Naive thymus-derived CD8-positive, alpha-beta T cell (primary cell): ENCODE data around the gene SMIM45.
A peak's percentile ranks its signal among the peaks of the same experiment; 100 is the strongest.

Source experiments
- ATAC-seq, 2 donors: fragments of 150-1000 bp; cut with Tn5 transposase in 1 of 2; sonication (Bioruptor Pico), chemical (Tn5 transposase) in 1 of 2; 1 replicate in 1 of 2; 2 replicates in 1 of 2; pipeline ENCODE4 v1.10.0; 2021; ENCODE audit warnings: mild to moderate bottlenecking in 2 of 2, moderate library complexity in 2 of 2
- POLR2A ChIA-PET: fragments of 350-600 bp; sonication (Branson Sonifier 250); formaldehyde crosslinking; loops from one replicate; lab custom pipeline; 2021; ENCODE audit warnings: antibody characterized with exemption; lab: Charles Lee
- DNase-seq, 10 donors: peaks; one replicate each; pipeline versions ENCODE4 v3.0.0 to v3.0.0-alpha.2; 2020 to 2022
- H3K27ac Mint-ChIP-seq, 10 donors: one replicate each; pipeline ENCODE4 v1.8.0; 2020 to 2022; ENCODE audit warnings: mild to moderate bottlenecking in 10 of 10, mixed read lengths in 10 of 10, moderate library complexity in 4 of 10, inconsistent platforms in 1 of 10
- H3K27me3 Mint-ChIP-seq, 5 donors: one replicate each; pipeline ENCODE4 v1.8.0; 2021 to 2022; ENCODE audit warnings: mixed read lengths in 5 of 5
- H3K36me3 Mint-ChIP-seq, 3 donors: one replicate each; pipeline ENCODE4 v1.8.0; 2020 to 2022; ENCODE audit warnings: mixed read lengths in 3 of 3, mild to moderate bottlenecking in 2 of 3, inconsistent platforms in 1 of 3
- H3K4me1 Mint-ChIP-seq, 4 donors: one replicate each; pipeline ENCODE4 v1.8.0; 2021 to 2022; ENCODE audit warnings: mixed read lengths in 4 of 4
- H3K4me3 Mint-ChIP-seq, 10 donors: one replicate each; pipeline ENCODE4 v1.8.0; 2020 to 2022; ENCODE audit warnings: mild to moderate bottlenecking in 10 of 10, mixed read lengths in 10 of 10, moderate library complexity in 6 of 10, inconsistent platforms in 1 of 10
- H3K9me3 Mint-ChIP-seq, 9 donors: one replicate each; pipeline ENCODE4 v1.8.0; 2020 to 2022; ENCODE audit warnings: mixed read lengths in 9 of 9, mild to moderate bottlenecking in 3 of 9, inconsistent platforms in 1 of 9, moderate library complexity in 1 of 9

SMIM45 gene

GRCh38 chr22:41964112-41964491 lies 12.2 kb downstream of the SMIM45 start:
- Mint-ChIP-seq H3K27me3 (peaks cover 0 to 3% (median 0%) of the 10 kb centered on the region in 5 donors), H3K4me3 (no peak overlapping the region), H3K4me1 (peaks cover 0 to 4% (median 0%) of the 10 kb centered on the region in 4 donors), H3K27ac (no peak overlapping the region), H3K36me3 (no peaks in the 10 kb centered on the region), H3K9me3 (no peaks in the 10 kb centered on the region)
- POLR2A ChIA-PET: no interaction called here
- no peak for ATAC-seq
- DNase-seq: no peak

- H3K9me3 Mint-ChIP-seq: no peaks in the 10 kb centered on the region
- ATAC-seq (no peak), DNase-seq (no peak)
- no peak overlapping the region for H3K27ac Mint-ChIP-seq
- H3K4me3 Mint-ChIP-seq: no peak overlapping the region
- POLR2A ChIA-PET: interaction anchor here (0.7 to 1.3 kb wide), 2 partner anchors 9 to 278 kb away, joined by 3 to 5 read pairs; partner anchors contain the start of gene SNU13
- peaks cover 0 to 8% (median 3%) of the 10 kb centered on the region in 5 donors for H3K27me3 Mint-ChIP-seq
- peaks cover 0 to 4% (median 0%) of the 10 kb centered on the region in 4 donors for H3K4me1 Mint-ChIP-seq
- no peaks in the 10 kb centered on the region for H3K36me3 Mint-ChIP-seq
Observed at GRCh38 chr22:41966225-41966606, 14.3 kb downstream of the SMIM45 start.

GRCh38 chr22:41966607-41967240 lies 14.8 kb downstream of the SMIM45 start:
- Mint-ChIP-seq H3K27ac (no peak overlapping the region), H3K4me1 (peaks cover 0 to 4% (median 0%) of the 10 kb centered on the region in 4 donors), H3K27me3 (peaks cover 0 to 13% (median 3%) of the 10 kb centered on the region in 5 donors), H3K4me3 (no peak overlapping the region), H3K9me3 (no peaks in the 10 kb centered on the region), H3K36me3 (no peaks in the 10 kb centered on the region)
- ATAC-seq (peak; percentile 62 to 71), DNase-seq (peak in 4 of 10 donors; percentile 27 to 51 (median 35))
- POLR2A ChIA-PET: interaction anchor here (0.7 to 1.3 kb wide), 2 partner anchors 10 to 278 kb away, joined by 3 to 5 read pairs; partner anchors contain the start of gene SNU13

- ATAC-seq: no peak
- Mint-ChIP-seq H3K9me3 (no peaks in the 10 kb centered on the region), H3K36me3 (no peaks in the 10 kb centered on the region), H3K4me1 (peaks cover 0 to 4% (median 0%) of the 10 kb centered on the region in 4 donors), H3K27me3 (peaks cover 4 to 30% (median 13%) of the 10 kb centered on the region in 5 donors), H3K4me3 (no peak overlapping the region), H3K27ac (peak overlapping the region in 1 of 10 donors; percentile 48)
- DNase-seq: no peak
- POLR2A ChIA-PET: no interaction called here
Observed at GRCh38 chr22:41968601-41969000, 16.7 kb downstream of the SMIM45 start.

- H3K4me3 Mint-ChIP-seq: no peak within 1 kb of the TSS
- no peaks in the 10 kb centered on the region for H3K36me3 Mint-ChIP-seq
- ATAC-seq (no peak), DNase-seq (no peak)
- POLR2A ChIA-PET: no interaction called here
- no peaks in the 10 kb centered on the region for H3K9me3 Mint-ChIP-seq
- peaks cover 4 to 30% (median 15%) of the 10 kb centered on the region in 5 donors for H3K27me3 Mint-ChIP-seq
- peaks cover 0 to 4% (median 0%) of the 10 kb centered on the region in 4 donors for H3K4me1 Mint-ChIP-seq
- H3K27ac Mint-ChIP-seq: peak within 1 kb of the TSS in 2 of 10 donors; percentile 48 to 74
Observed at GRCh38 chr22:41969110-41969646, 17.2 kb downstream of the SMIM45 start, which contains the start of gene SEPTIN3. TSS of gene SEPTIN3 (plus strand) at chr22:41969443. CDS start at chr22:41971493, 2,050 bp downstream.

GRCh38 chr22:41970601-41971000 lies 18.7 kb downstream of the SMIM45 start:
- ATAC-seq: no peak
- Mint-ChIP-seq H3K27me3 (peaks cover 14 to 38% (median 19%) of the 10 kb centered on the region in 5 donors), H3K27ac (no peak overlapping the region), H3K4me3 (no peak overlapping the region), H3K9me3 (no peaks in the 10 kb centered on the region), H3K4me1 (peaks cover 0 to 4% (median under 1%) of the 10 kb centered on the region in 4 donors), H3K36me3 (no peaks in the 10 kb centered on the region)
- POLR2A ChIA-PET: no interaction called here
- DNase-seq: no peak

GRCh38 chr22:41971431-41971830 lies 19.5 kb downstream of the SMIM45 start:
- H3K27ac Mint-ChIP-seq: no peak overlapping the region
- H3K9me3 Mint-ChIP-seq: no peaks in the 10 kb centered on the region
- H3K27me3 Mint-ChIP-seq: peaks cover 20 to 47% (median 26%) of the 10 kb centered on the region in 5 donors
- H3K4me3 Mint-ChIP-seq: no peak overlapping the region
- peaks cover 5 to 7% (median 7%) of the 10 kb centered on the region in 4 donors for H3K4me1 Mint-ChIP-seq
- ATAC-seq (no peak), DNase-seq (no peak)
- H3K36me3 Mint-ChIP-seq: no peaks in the 10 kb centered on the region
- POLR2A ChIA-PET: no interaction called here

- no peaks in the 10 kb centered on the region for H3K36me3 Mint-ChIP-seq
- no peaks in the 10 kb centered on the region for H3K9me3 Mint-ChIP-seq
- H3K27me3 Mint-ChIP-seq: peaks cover 23 to 74% (median 42%) of the 10 kb centered on the region in 5 donors
- peaks cover 6 to 9% (median 7%) of the 10 kb centered on the region in 4 donors for H3K4me1 Mint-ChIP-seq
- POLR2A ChIA-PET: no interaction called here
- H3K4me3 Mint-ChIP-seq: peak overlapping the region in 4 of 10 donors; percentile 4 to 69 (median 28)
- DNase-seq (no peak), ATAC-seq (no peak)
- no peak overlapping the region for H3K27ac Mint-ChIP-seq
Observed at GRCh38 chr22:41974691-41975290, 22.8 kb downstream of the SMIM45 start.

- H3K9me3 Mint-ChIP-seq: no peaks in the 10 kb centered on the region
- DNase-seq (no peak), ATAC-seq (no peak)
- H3K4me3 Mint-ChIP-seq: peak overlapping the region; percentile 47 to 80 (median 72)
- no peaks in the 10 kb centered on the region for H3K36me3 Mint-ChIP-seq
- peak overlapping the region in 1 of 10 donors; percentile 74 for H3K27ac Mint-ChIP-seq
- peaks cover 6 to 9% (median 7%) of the 10 kb centered on the region in 4 donors for H3K4me1 Mint-ChIP-seq
- POLR2A ChIA-PET: no interaction called here
- H3K27me3 Mint-ChIP-seq: peaks cover 23 to 72% (median 42%) of the 10 kb centered on the region in 5 donors
Observed at GRCh38 chr22:41975299-41976069, 23.5 kb downstream of the SMIM45 start.

GRCh38 chr22:41976070-41976901 lies 24.3 kb downstream of the SMIM45 start:
- Mint-ChIP-seq H3K9me3 (no peaks in the 10 kb centered on the region), H3K36me3 (no peaks in the 10 kb centered on the region), H3K27ac (peak overlapping the region in 1 of 10 donors; percentile 74), H3K4me3 (peak overlapping the region; percentile 47 to 80 (median 72)), H3K4me1 (peaks cover 6 to 9% (median 7%) of the 10 kb centered on the region in 4 donors), H3K27me3 (peaks cover 23 to 64% (median 37%) of the 10 kb centered on the region in 5 donors)
- DNase-seq (peak in 6 of 10 donors; percentile 21 to 49 (median 32)), ATAC-seq (peak; percentile 69 to 83)
- POLR2A ChIA-PET: no interaction called here

- no peaks in the 10 kb centered on the region for H3K36me3 Mint-ChIP-seq
- POLR2A ChIA-PET: interaction anchor here (0.8 kb wide), 1 partner anchor 343 kb away, joined by 3 read pairs; no protein-coding TSS in a partner anchor
- ATAC-seq: peak; percentile 41 to 72
- DNase-seq: peak in 2 of 10 donors; percentile 16 to 58
- no peaks in the 10 kb centered on the region for H3K9me3 Mint-ChIP-seq
- H3K4me1 Mint-ChIP-seq: peaks cover 6 to 9% (median 7%) of the 10 kb centered on the region in 4 donors
- H3K27ac Mint-ChIP-seq: no peak overlapping the region
- peaks cover 24 to 57% (median 33%) of the 10 kb centered on the region in 5 donors for H3K27me3 Mint-ChIP-seq
- H3K4me3 Mint-ChIP-seq: peak overlapping the region in 9 of 10 donors; percentile 33 to 71 (median 56)
Observed at GRCh38 chr22:41976961-41977566, 25.1 kb downstream of the SMIM45 start.
